Muscle layer of colon (tissue), 2 donors: ENCODE data around the gene CNDP1.
A peak's percentile ranks its signal among the peaks of the same experiment; 100 is the strongest.
"Not testable (repeated sequence)": the region's sequence is repeated elsewhere in the genome, so short reads cannot be mapped to it uniquely, and the experiment has no call there.

ENCODE experiments used
- H3K27ac ChIP-seq: one replicate; pipeline ENCODE4 v1.7.0; 2013; ENCODE audit warnings: low read depth, mild to moderate bottlenecking, low read length, moderate library complexity
- H3K27me3 ChIP-seq, 2 donors: one replicate each; pipeline ENCODE4 v1.7.0; 2013; ENCODE audit warnings: low read length in 2 of 2, mild to moderate bottlenecking in 2 of 2; ENCODE audit not compliant: insufficient read depth in 2 of 2, control insufficient read depth in 1 of 2
- H3K36me3 ChIP-seq: one replicate; pipeline ENCODE4 v1.7.0; 2013; ENCODE audit warnings: mild to moderate bottlenecking, low read length; ENCODE audit not compliant: insufficient read depth
- H3K4me1 ChIP-seq: one replicate; pipeline ENCODE4 v1.7.0; 2013; ENCODE audit warnings: mild to moderate bottlenecking, low read length; ENCODE audit not compliant: insufficient read depth
- H3K4me3 ChIP-seq, 2 donors: one replicate each; pipeline ENCODE4 v1.7.0; 2013; ENCODE audit warnings: low read length in 2 of 2, low read depth in 1 of 2, mild to moderate bottlenecking in 1 of 2, moderate library complexity in 1 of 2
- H3K9ac ChIP-seq: one replicate; pipeline ENCODE4 v1.7.0; 2013; ENCODE audit warnings: low read length
- H3K9me3 ChIP-seq: one replicate; pipeline ENCODE4 v1.7.0; 2013; ENCODE audit warnings: mild to moderate bottlenecking, low read length
- donor health status: abdominal sarcoma.
- donor health status: Adenocarcinoma of cecum.

Gene CNDP1

DNA sequence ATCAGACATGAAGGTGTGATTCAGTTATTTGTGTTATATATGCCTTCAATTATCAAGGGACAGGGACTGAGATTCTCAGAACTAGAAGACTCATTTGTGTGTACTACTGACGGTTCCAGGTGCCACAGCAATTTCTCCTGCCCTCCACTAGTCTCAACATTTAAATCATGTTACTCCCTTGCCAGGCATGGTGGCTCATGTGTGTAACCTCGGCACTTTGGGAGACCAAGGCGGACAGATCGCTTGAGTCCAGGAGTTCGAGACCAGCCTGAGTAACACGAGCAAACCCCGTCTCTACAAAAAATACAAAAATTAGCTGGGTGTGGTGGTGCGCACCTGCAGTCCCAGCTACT lies 37.0 kb upstream of the CNDP1 start:
- Histone ChIP-seq H3K9ac (no peak overlapping the region), H3K27ac (no peak overlapping the region), H3K4me1 (peaks cover 17% of the 10 kb centered on the region), H3K27me3 (no peaks in the 10 kb centered on the region), H3K9me3 (no peaks in the 10 kb centered on the region), H3K36me3 (peaks cover 11% of the 10 kb centered on the region), H3K4me3 (peak overlapping the region in 1 of 2 donors; percentile 89)

DNA sequence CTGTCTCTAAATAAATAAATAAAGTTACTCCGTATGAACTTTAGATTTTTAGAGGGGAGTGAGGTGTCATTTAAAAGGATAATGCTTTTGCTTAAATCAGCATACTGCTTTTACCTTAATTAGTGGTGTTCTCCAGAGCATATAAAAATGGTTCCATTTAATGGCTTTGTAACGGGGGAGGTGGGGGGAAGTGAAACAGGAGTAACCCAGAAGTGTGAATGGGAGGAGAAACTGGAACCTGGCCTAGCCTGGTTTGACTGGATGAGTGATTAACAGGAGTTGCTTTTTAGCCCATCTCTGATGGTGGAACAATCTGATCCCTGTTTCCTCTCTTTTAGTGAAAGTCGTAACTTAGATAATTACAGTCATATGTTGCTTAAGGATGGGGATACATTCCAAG lies 36.5 kb upstream of the CNDP1 start:
- Histone ChIP-seq H3K4me3 (no peak overlapping the region), H3K27me3 (no peaks in the 10 kb centered on the region), H3K9me3 (no peaks in the 10 kb centered on the region), H3K36me3 (peaks cover 16% of the 10 kb centered on the region), H3K27ac (no peak overlapping the region), H3K9ac (no peak overlapping the region), H3K4me1 (peaks cover 17% of the 10 kb centered on the region)

DNA sequence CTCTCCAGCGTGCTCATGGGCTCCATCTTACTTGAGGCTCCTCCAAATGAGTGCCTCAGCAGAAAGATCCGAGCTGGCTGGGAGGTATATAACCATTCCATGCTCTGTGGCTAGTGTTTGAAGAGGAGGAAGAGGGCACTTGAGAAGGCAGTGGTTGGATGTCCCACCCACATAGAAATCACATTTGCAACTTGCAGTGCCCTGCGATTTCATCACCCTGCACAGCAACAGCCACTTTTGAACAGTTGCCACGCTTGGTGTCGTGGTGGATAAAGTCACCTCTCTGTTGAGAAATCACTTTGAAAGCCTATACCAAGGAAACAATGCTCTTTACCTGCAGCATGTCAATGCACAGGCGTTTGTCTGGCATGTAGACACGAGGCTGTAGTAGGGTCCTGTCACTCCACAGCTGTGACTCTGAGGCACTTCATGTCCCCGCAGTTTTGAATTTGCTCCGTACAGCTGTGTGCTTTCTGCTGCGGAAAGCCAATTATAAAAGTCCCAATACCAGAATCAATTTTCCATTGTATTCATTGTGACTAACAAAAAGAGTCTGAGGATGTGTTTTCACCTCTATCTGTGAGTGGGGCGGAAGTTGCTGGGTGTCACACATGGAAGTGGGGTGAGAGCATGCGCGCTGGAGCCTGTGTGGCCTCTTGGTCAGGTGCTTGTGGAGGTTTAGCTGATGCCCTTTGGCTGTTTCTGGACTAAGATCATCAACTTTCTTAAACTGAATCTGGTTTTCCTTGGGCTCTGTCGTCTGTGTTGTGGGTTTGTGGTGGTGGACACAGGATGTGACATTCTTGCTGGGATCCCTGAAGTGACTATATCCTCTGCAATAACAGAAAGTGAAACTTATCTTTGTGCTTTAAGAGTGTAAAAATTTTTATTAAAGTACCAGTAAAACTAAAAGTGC lies 35.3 kb upstream of the CNDP1 start:
- Histone ChIP-seq H3K27ac (no peak overlapping the region), H3K27me3 (no peaks in the 10 kb centered on the region), H3K9me3 (no peaks in the 10 kb centered on the region), H3K9ac (no peak overlapping the region), H3K36me3 (peaks cover 26% of the 10 kb centered on the region), H3K4me3 (peak overlapping the region in 1 of 2 donors; percentile 34), H3K4me1 (peaks cover 17% of the 10 kb centered on the region)

DNA sequence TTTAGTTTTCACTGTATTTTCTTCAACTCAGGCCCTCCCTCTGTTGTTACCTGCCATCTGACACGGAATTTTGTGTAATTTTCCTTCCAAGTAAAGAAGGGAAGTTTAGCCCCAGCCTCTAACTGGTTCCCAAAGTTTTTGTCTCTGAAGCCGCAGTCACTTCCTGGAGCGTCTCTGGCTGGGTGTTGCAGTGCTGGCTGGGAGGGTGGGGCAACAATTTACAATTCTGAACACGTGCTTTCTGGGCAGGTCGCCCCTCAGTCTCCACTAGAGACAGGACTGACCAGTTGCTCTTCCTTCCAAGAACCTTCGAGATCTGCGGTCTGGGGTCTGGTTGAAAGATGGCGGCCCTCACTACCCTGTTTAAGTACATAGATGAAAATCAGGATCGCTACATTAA lies 34.7 kb upstream of the CNDP1 start:
- no peaks in the 10 kb centered on the region for H3K27me3 ChIP-seq
- H3K36me3 ChIP-seq, result peaks cover 33% of the 10 kb centered on the region
- H3K27ac ChIP-seq, result peak overlapping the region; percentile 43
- no peak overlapping the region for H3K9ac ChIP-seq
- H3K9me3 ChIP-seq, result no peaks in the 10 kb centered on the region
- peaks cover 17% of the 10 kb centered on the region for H3K4me1 ChIP-seq
- H3K4me3 ChIP-seq, result peak overlapping the region in 1 of 2 donors; percentile 34

DNA sequence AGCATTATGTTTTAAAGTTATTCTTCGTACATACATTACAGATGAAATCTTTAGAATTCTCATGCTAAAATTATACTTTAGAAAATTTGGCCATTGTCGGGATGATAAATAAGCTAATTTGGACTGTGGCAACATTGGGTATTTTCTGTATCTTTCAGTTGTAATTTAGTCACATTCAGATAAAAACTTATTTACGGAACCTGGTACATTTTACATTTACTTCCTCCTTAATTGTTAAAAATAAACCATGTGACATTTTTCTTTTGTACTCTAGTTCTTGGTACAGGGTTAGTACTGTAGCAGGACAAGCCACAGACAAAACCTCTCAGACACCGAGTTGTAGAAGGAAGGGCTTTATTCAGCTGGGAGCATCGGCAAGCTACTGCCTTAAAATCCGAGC lies 33.9 kb upstream of the CNDP1 start:
- H3K4me3 ChIP-seq, result no peak overlapping the region
- no peak overlapping the region for H3K27ac ChIP-seq

DNA sequence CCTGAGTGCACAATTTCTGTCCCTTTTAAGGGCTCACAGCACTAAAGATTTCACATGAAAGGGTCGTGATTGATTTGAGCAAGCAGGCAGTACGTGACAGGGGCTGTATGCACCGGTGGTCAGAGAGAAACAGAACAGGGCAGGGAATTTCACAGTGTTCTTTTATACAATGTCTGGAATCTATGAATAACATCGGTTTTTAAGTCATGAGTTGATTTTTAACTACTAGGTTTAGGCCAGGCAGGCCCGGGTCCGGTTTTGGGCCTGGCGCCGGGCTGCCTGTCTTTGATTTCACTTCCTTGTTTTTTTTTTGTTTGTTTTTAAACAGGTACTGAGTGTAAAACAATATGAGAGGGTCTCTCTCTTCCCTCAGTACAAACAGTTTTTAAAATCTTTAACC lies 33.5 kb upstream of the CNDP1 start:
- H3K36me3 ChIP-seq, result peaks cover 35% of the 10 kb centered on the region
- peaks cover 17% of the 10 kb centered on the region for H3K4me1 ChIP-seq
- not testable (repeated sequence) for H3K4me3 ChIP-seq, H3K9ac ChIP-seq, H3K27me3 ChIP-seq, H3K27ac ChIP-seq, H3K9me3 ChIP-seq

More for the DNA sequence above, 33.9 kb upstream of the CNDP1 start:
- Histone ChIP-seq H3K36me3 (peaks cover 35% of the 10 kb centered on the region), H3K4me1 (peaks cover 17% of the 10 kb centered on the region), H3K27me3 (no peaks in the 10 kb centered on the region), H3K9ac (no peak overlapping the region), H3K9me3 (no peaks in the 10 kb centered on the region)

DNA sequence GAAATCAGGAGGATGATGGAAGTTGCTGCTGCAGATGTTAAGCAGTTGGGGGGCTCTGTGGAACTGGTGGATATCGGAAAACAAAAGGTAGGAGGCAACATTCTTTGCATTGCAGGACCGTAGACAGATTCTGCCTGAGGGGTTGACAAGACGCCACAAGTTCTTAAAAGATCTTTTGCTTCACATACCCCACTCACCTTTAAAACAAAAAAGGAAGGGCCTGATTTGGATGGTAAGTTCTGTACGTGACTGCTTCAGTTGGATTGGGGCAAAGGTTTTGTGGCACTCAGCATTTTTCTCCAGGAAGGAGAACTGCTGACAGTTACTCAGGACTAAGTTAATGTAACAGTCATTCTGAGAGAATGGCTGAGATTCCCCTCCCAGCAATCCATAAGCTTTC lies 32.9 kb upstream of the CNDP1 start:
- Histone ChIP-seq H3K9ac (no peak overlapping the region), H3K36me3 (peaks cover 37% of the 10 kb centered on the region), H3K27me3 (no peaks in the 10 kb centered on the region), H3K27ac (no peak overlapping the region), H3K4me1 (peaks cover 17% of the 10 kb centered on the region), H3K9me3 (no peaks in the 10 kb centered on the region), H3K4me3 (no peak overlapping the region)

DNA sequence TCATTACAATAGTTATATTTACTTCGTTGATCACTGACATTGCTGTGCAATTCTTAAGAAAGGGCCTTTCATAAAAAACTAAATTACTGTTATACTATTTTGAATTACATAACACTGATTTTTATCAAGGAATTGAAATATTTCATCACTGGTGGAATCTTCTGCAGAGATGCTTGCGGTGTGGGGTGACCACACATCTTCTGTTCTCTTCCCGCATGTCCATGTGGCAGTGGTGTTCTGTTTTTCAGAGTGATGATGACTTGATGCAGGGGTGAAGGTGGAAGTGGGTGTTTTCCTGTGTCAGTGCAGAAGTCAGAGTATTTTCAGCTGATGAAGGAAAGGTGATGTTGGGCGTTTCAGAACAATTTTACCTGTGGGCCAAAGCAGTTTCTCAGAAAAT lies 31.2 kb upstream of the CNDP1 start:
- H3K9ac ChIP-seq, result no peak overlapping the region
- no peaks in the 10 kb centered on the region for H3K9me3 ChIP-seq
- H3K27me3 ChIP-seq, result no peaks in the 10 kb centered on the region
- H3K27ac ChIP-seq, result no peak overlapping the region
- peaks cover 52% of the 10 kb centered on the region for H3K36me3 ChIP-seq
- H3K4me3 ChIP-seq, result no peak overlapping the region
- H3K4me1 ChIP-seq, result peaks cover 13% of the 10 kb centered on the region

DNA sequence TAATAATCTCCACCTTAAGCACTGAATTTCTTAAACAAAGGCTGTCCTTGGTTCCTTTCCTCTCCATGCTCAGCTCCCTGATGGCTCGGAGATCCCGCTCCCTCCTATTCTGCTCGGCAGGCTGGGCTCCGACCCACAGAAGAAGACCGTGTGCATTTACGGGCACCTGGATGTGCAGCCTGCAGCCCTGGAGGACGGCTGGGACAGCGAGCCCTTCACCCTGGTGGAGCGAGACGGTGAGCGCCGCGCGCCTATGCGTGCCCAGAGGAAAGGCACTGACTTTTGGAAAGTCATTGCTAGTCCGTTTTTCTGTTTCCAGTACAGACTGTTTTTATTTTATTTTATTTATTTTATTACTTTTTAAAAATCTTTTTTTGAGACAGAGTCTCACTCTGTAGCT lies 28.5 kb upstream of the CNDP1 start:
- no peak overlapping the region for H3K27ac ChIP-seq
- peaks cover 75% of the 10 kb centered on the region for H3K36me3 ChIP-seq
- H3K9me3 ChIP-seq, result no peaks in the 10 kb centered on the region
- H3K4me3 ChIP-seq, result no peak overlapping the region
- peaks cover 4% of the 10 kb centered on the region for H3K4me1 ChIP-seq
- no peak overlapping the region for H3K9ac ChIP-seq
- no peaks in the 10 kb centered on the region for H3K27me3 ChIP-seq

DNA sequence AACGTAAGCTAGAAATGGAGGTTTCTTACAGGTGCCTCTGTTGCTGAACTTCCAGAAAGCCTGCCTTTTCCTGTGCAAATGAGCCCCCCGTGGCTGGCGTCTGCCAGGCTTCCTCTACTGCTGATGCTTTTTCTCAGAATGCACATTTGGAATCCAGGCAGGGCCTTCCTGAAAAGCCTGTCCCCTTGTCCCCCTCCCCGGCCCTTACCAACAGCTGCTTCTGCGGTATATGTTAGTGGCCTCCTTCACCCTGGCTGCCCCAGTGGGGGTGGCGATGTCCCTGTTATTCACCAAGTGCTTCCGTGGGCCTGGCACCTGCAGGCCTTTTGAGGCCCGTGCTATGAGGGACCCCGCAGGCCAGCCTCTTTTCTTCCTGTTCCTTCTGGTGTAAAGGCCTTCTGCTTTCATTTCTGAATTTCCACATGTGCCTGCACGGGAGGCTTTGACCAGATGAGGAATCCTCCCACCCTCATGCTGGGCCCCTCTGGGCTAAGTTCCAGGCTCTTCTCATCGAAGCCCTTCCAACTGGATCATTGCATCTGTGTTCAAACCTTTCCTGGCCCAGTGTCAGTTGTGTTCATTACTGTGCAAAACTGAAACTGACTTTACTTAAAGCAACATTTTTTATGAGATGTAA lies 27.7 kb upstream of the CNDP1 start:
- no peaks in the 10 kb centered on the region for H3K27me3 ChIP-seq

DNA sequence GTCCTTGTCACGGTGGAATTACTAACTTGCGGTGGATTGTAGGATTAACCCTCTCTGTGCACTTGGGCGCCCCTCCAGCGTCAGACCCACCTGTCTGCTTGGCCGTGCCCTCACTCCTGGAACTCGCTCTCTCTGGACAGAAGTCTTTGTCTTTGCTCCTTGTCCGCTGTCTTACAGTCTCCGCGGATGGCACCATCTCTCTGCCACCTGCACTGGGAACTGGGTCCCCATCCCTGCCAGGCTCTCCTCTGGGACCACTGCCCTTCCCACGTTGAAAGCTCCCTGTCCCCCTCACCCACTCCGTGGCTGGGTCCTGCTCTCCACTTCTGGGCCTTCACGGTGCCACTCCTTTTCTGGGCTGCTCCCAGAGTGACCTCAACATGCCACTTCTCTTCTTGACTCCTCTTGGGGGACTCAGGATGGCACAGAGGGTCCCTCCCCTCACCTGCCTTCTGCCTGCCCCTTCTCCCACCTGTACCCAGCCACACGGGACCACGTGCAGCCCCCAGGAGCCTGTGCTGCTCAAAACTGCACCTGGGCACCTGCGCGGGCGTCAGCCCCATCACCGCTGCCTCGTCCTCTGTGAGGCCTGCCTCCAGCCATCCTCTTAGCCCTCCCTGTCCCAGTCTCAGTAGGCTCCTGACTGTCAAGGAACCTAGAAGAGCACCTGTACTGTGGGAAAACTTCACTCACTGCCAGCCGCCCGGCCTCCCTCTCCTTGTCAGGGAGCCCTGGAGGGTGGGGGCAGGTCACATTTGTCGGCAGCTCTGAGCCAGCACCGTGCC lies 27.0 kb upstream of the CNDP1 start:
- Histone ChIP-seq H3K36me3 (peaks cover 80% of the 10 kb centered on the region), H3K9me3 (no peaks in the 10 kb centered on the region), H3K9ac (no peak overlapping the region), H3K4me3 (no peak overlapping the region), H3K27me3 (no peaks in the 10 kb centered on the region), H3K4me1 (peaks cover 4% of the 10 kb centered on the region), H3K27ac (no peak overlapping the region)

More for the DNA sequence above, 27.7 kb upstream of the CNDP1 start:
- Histone ChIP-seq H3K4me1 (peaks cover 4% of the 10 kb centered on the region), H3K9ac (no peak overlapping the region), H3K27ac (no peak overlapping the region), H3K4me3 (no peak overlapping the region), H3K36me3 (peaks cover 75% of the 10 kb centered on the region), H3K9me3 (no peaks in the 10 kb centered on the region)
